HepG2 (cell line): ENCODE data around the gene ZBTB4. TPM values are rescaled to one million over a fixed set of nuclear protein-coding genes. Genes with fewer than 3 reads are reported as not detected.

Experiments
- ARNT ChIP-seq: fragments of 450-650 bp; IDR thresholded peaks from 2 replicates; pipeline ENCODE4 v1.6.1; 2017
- CREB1 ChIP-seq, 2 experiments: fragments of 450-650 bp in 1 of 2; IDR thresholded peaks; 2 replicates each; pipeline ENCODE4 v1.6.1; 2016 to 2017; ENCODE audit warnings: control low read depth in 1 of 2, mild to moderate bottlenecking in 1 of 2, missing compliant biosample characterization in 1 of 2, missing genetic modification characterization in 1 of 2
- ERF ChIP-seq: IDR thresholded peaks from 2 replicates; pipeline ENCODE4 v1.6.1; 2018; ENCODE audit warnings: missing biosample characterization, missing genetic modification reagents
- HNRNPLL ChIP-seq: fragments of 200-400 bp; formaldehyde crosslinking; IDR thresholded peaks from 2 replicates; pipeline ENCODE4 v1.6.1; 2017; ENCODE audit warnings: mild to moderate bottlenecking, low read depth, low read length; ENCODE audit not compliant: poor library complexity, severe bottlenecking
- JARID2 ChIP-seq: sonication (generic); formaldehyde crosslinking; IDR thresholded peaks from 2 replicates; pipeline ENCODE4 v1.8.1; 2023; ENCODE audit warnings: missing genetic modification reagents, inconsistent platforms; ENCODE audit not compliant: insufficient replicate concordance
- NBN ChIP-seq: fragments of 450-650 bp; conservative IDR thresholded peaks from 2 replicates; pipeline ENCODE4 v1.6.1; 2017
- ZNF136 ChIP-seq: sonication (generic); formaldehyde crosslinking; IDR thresholded peaks from 2 replicates; pipeline ENCODE4 v1.8.1; 2022; ENCODE audit warnings: low read depth, mild to moderate bottlenecking, moderate library complexity, missing genetic modification reagents
- ZNF20 ChIP-seq: sonication (generic); formaldehyde crosslinking; IDR thresholded peaks from 2 replicates; pipeline ENCODE4 v1.4.0; 2020; ENCODE audit warnings: mild to moderate bottlenecking, moderate library complexity, missing genetic modification reagents
- ZNF383 ChIP-seq: sonication (generic); formaldehyde crosslinking; IDR thresholded peaks from 2 replicates; pipeline ENCODE4 v1.4.0; 2020; ENCODE audit warnings: missing genetic modification reagents, mild to moderate bottlenecking, borderline replicate concordance
- ZNF431 ChIP-seq: sonication (generic); formaldehyde crosslinking; IDR thresholded peaks from 2 replicates; pipeline ENCODE4 v1.9.0; 2022; ENCODE audit warnings: missing genetic modification reagents, low read depth, mild to moderate bottlenecking, borderline replicate concordance
- ZNF547 ChIP-seq: sonication (generic); formaldehyde crosslinking; IDR thresholded peaks from 2 replicates; pipeline ENCODE4 v1.5.1; 2020; ENCODE audit warnings: mild to moderate bottlenecking, missing genetic modification reagents
- ZNF773 ChIP-seq: sonication (generic); formaldehyde crosslinking; IDR thresholded peaks from 2 replicates; pipeline ENCODE4 v1.4.0; 2020; ENCODE audit warnings: missing genetic modification reagents, borderline replicate concordance
- ZNF782 ChIP-seq: sonication (generic); formaldehyde crosslinking; IDR thresholded peaks from 2 replicates; pipeline ENCODE4 v1.4.0; 2020; ENCODE audit warnings: missing genetic modification reagents, mild to moderate bottlenecking, borderline replicate concordance
- polyA plus RNA-seq, 8 experiments: library from polyadenylated mRNA; depleted of rRNA in 3 of 8; stranded (reverse) in 7 of 8; unstranded in 1 of 8; fragments of >200 nt; fragmentation: Illumina TruSeq in 4 of 8; extraction: Trizol in 4 of 8; gene quantifications; 2 replicates each; pipeline versions ENCODE4 v1.2.1 to v1.2.3, GENCODE V29; 2011 to 2016; ENCODE audit warnings: low read depth in 4 of 8, missing spikeins in 1 of 8, mixed read lengths in 1 of 8; ENCODE audit not compliant: insufficient read depth in 1 of 8
- total RNA-seq, 5 experiments: library from RNA; depleted of rRNA; stranded (reverse); fragments of >200 nt; fragmentation: Illumina TruSeq; extraction: Trizol; gene quantifications; 2 replicates each; pipeline ENCODE4 v1.2.3, GENCODE V29; 2016; ENCODE audit warnings: low read depth in 1 of 5
- TF ChIP-seq, protein P1 (sequence below): sonication (generic); formaldehyde crosslinking; IDR thresholded peaks from 2 replicates; pipeline ENCODE4 v1.5.1; 2020; ENCODE audit warnings: mild to moderate bottlenecking, missing genetic modification reagents, borderline replicate concordance
- TF ChIP-seq, protein P2 (sequence below): sonication (generic); formaldehyde crosslinking; IDR thresholded peaks from 2 replicates; pipeline ENCODE4 v1.4.0; 2020; ENCODE audit warnings: missing genetic modification reagents
- TF ChIP-seq, protein P3 (sequence below): fragments of 450-650 bp; IDR thresholded peaks from 2 replicates; pipeline ENCODE4 v1.6.1; 2017
- TF ChIP-seq, protein P4 (sequence below): sonication (generic); formaldehyde crosslinking; IDR thresholded peaks from 2 replicates; pipeline ENCODE4 v1.5.1; 2020; ENCODE audit warnings: missing genetic modification reagents, mild to moderate bottlenecking, borderline replicate concordance

Gene ZBTB4
- total and polyA plus RNA-seq, 2 of the 13 experiments (the other 11 are each of a cell fraction or from before 2014, with no cell fraction given): 4.3 to 7.4 TPM

DNA sequence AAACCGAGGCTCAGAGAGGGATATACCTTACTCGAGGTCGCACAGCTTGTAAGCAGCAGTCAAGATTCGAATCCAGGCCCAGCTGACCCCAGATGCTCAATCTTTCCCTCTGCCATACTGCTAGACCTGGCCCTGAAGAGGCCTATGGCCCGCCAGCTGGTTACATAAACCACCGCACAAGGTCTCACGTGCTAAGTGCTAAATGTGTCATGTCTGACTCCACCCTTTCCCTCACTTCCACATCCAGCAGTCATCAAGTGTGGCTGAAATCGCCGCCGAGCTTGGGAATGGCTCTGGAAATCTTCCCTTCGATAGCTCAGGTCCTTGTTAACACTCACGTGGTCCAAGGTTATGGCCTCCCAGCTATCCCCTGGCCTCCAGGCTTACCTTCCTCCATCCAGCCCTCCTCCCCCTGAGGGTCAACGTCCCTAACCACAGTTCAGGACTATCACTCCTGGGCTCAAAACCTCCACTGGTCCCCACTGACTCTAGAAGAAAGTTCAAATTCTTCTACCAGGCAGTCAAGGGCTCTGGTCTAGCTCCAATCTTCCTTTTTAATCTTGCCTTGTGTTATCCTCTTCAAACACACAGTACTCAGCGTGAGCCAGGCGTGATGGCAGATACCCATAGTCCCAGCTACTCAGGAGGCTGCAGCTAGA lies 3.5 kb downstream of the ZBTB4 start (continued):
- no peak for TF ChIP-seq ARNT
- no peak for TF ChIP-seq JARID2 (CRISPR knock-in tag)
- TF ChIP-seq, protein P1, sequence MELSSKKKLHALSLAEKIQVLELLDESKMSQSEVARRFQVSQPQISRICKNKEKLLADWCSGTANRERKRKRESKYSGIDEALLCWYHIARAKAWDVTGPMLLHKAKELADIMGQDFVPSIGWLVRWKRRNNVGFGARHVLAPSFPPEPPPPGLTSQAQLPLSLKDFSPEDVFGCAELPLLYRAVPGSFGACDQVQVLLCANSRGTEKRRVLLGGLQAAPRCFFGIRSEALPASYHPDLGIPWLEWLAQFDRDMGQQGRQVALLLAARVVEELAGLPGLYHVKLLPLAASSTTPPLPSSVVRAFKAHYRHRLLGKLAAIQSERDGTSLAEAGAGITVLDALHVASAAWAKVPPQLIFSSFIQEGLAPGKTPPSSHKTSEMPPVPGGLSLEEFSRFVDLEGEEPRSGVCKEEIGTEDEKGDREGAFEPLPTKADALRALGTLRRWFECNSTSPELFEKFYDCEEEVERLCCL (CRISPR knock-in tag): no peak
- TF ChIP-seq, protein P2, sequence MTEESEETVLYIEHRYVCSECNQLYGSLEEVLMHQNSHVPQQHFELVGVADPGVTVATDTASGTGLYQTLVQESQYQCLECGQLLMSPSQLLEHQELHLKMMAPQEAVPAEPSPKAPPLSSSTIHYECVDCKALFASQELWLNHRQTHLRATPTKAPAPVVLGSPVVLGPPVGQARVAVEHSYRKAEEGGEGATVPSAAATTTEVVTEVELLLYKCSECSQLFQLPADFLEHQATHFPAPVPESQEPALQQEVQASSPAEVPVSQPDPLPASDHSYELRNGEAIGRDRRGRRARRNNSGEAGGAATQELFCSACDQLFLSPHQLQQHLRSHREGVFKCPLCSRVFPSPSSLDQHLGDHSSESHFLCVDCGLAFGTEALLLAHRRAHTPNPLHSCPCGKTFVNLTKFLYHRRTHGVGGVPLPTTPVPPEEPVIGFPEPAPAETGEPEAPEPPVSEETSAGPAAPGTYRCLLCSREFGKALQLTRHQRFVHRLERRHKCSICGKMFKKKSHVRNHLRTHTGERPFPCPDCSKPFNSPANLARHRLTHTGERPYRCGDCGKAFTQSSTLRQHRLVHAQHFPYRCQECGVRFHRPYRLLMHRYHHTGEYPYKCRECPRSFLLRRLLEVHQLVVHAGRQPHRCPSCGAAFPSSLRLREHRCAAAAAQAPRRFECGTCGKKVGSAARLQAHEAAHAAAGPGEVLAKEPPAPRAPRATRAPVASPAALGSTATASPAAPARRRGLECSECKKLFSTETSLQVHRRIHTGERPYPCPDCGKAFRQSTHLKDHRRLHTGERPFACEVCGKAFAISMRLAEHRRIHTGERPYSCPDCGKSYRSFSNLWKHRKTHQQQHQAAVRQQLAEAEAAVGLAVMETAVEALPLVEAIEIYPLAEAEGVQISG (CRISPR knock-in tag): 0 out of 2 replicates have a peak, but pooled peaks have one; percentile 38
- no peak for TF ChIP-seq ZNF431 (CRISPR knock-in tag)
- TF ChIP-seq, protein P3, sequence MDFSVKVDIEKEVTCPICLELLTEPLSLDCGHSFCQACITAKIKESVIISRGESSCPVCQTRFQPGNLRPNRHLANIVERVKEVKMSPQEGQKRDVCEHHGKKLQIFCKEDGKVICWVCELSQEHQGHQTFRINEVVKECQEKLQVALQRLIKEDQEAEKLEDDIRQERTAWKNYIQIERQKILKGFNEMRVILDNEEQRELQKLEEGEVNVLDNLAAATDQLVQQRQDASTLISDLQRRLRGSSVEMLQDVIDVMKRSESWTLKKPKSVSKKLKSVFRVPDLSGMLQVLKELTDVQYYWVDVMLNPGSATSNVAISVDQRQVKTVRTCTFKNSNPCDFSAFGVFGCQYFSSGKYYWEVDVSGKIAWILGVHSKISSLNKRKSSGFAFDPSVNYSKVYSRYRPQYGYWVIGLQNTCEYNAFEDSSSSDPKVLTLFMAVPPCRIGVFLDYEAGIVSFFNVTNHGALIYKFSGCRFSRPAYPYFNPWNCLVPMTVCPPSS: no peak
- TF ChIP-seq ZNF20: no peak
- TF ChIP-seq ZNF773 (CRISPR knock-in tag): no peak
- TF ChIP-seq ZNF383 (CRISPR knock-in tag): no peak
- TF ChIP-seq CREB1 (IDR thresholded peaks at IDR 0.05): no peak
- no peak for TF ChIP-seq CREB1 (CRISPR knock-in tag; IDR thresholded peaks at IDR 0.05)
- no peak for TF ChIP-seq HNRNPLL
- TF ChIP-seq ZNF136: no peak
- TF ChIP-seq, protein P4, sequence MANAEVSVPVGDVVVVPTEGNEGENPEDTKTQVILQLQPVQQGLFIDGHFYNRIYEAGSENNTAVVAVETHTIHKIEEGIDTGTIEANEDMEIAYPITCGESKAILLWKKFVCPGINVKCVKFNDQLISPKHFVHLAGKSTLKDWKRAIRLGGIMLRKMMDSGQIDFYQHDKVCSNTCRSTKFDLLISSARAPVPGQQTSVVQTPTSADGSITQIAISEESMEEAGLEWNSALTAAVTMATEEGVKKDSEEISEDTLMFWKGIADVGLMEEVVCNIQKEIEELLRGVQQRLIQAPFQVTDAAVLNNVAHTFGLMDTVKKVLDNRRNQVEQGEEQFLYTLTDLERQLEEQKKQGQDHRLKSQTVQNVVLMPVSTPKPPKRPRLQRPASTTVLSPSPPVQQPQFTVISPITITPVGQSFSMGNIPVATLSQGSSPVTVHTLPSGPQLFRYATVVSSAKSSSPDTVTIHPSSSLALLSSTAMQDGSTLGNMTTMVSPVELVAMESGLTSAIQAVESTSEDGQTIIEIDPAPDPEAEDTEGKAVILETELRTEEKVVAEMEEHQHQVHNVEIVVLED (CRISPR knock-in tag): no peak
- TF ChIP-seq ZNF782 (CRISPR knock-in tag): no peak
- no peak for TF ChIP-seq NBN
- TF ChIP-seq ERF (CRISPR knock-in tag): no peak
- TF ChIP-seq ZNF547 (CRISPR knock-in tag): no peak
